NCI-H1092 (cell line): ENCODE measurements around the gene TACC2.
"Not testable (repeated sequence)": the region's sequence is repeated elsewhere in the genome, so short reads cannot be mapped to it uniquely, and the experiment has no call there.

Source experiments
- DNase-seq: peaks from one replicate; lab custom pipeline; 2025; lab: John Stamatoyannopoulos, UW

Gene TACC2

GRCh38 chr10:122190176-122190943, 201.4 kb downstream of the TACC2 start:
- no peak for DNase-seq

DNA sequence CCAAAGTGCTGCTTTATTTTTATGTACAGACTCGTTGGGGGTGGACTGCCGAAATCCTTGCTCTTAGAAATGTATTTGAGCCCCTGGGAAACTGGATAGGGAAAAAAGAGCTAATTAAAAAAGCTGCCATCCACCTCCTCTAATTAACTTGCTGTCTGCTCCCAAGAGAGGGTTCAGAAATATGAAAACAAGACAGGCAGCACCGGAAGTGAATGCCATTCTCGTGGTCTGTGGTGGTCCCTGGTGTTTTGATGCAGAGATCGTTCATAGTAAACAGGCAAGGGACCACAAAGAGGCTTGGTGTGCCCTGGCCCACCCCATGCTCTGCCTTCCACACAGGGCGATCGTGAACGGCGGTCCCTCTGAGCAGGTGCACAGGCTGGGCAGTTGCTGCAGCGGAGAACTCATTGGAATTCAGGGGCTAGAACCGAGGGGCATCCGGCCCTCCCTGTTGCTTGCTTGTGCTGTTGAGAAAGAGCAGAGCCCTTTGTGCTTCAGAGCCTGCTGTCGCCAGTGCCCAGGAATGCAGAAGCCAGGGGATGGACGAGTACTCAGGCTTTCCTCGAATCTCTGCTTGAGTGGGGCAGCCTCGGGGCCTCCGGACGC, 203.1 kb downstream of the TACC2 start:
- DNase-seq: no peak

- no peak for DNase-seq
These were observed 205.3 kb downstream of the TACC2 start for GRCh38 chr10:122194251-122194650.

GRCh38 chr10:122196218-122196617, 207.3 kb downstream of the TACC2 start:
- no peak for DNase-seq

DNA sequence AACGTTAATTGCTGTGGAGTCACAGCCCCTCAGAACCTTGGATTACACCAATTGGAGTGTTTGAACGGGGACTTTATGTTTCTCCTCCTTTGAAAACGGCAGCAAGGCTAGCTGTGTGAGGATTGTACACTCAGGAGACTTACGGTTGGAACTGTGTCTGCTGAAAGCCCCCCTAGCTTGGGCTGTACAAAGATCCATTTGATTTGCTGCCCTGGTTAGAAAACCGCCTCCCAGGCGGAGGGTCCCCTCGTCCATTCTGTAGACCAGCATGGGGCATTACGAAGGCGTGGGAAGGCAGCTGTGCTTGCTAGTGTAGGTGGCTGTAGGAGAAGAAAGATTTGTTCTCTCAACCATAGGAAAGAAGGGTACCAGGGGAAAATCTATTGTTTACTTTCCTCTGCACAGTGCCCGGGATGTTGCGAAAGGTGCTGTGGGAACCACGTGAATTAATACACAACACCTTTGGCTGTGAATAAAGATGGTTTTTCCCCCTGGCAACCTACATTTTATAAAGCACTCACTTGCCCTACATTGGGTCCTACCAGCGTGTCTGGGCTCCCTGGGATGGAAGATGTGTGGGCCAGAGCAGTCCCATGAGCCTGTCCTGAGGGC, 208.8 kb downstream of the TACC2 start:
- no peak for DNase-seq

DNA sequence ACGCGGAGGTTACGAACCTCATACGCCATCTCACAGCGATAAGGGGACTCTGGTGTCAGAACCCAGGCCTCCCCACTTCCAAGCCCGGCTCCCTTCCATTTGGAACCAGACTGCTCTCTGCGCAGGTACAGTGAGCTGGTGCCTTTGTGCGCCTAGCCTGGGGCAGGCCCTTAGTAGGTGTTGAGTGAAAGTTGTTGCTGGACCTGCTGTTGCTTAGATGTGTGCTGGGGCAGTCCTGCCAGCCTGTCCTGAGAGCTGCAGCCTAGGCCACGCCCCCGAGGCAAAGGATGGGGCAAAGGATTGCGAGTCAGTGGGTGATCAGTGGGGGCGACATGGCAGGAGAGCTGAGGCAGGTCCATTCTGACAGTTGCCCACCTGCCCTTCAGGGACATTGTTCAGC, 209.7 kb downstream of the TACC2 start:
- DNase-seq: no peak

GRCh38 chr10:122199070-122199469, 210.1 kb downstream of the TACC2 start:
- no peak for DNase-seq

DNA sequence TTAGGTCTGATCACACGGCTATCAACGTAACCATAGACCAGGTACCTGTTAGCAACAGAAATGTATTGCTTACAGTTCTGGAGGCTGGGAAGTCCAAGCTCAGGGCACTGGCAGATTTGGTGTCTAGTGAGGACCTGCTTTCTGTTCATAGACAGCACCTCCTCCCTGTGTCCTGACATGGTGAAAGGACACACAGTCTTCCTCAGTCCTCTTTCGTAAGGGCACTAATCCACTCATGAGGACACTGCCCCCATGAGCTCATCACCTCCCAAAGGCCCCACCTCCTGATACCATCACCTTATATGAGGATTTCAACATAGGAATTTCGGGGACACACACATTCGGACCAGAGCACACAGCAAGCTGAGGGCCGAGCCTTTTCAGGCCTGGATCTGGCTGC, 210.7 kb downstream of the TACC2 start:
- DNase-seq: no peak

DNA sequence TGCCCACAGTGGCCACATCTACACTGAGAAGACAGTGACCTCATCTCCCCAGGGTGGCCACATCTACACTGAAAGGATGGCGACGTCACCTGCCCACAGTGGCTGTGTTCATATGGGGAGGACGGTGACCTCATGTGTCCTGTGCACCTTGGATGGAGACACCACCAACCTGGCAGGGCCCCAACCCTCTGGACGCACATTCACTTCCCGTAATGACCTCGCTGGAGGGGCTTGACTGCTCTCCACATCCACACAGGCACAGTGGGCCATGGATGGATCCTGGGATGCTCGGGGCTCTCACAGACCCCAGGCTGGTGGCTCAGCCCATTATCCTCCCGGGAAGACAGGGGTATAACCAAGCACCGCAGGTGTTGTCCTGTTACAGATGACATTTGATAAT, 212.4 kb downstream of the TACC2 start:
- DNase-seq: no peak

DNA sequence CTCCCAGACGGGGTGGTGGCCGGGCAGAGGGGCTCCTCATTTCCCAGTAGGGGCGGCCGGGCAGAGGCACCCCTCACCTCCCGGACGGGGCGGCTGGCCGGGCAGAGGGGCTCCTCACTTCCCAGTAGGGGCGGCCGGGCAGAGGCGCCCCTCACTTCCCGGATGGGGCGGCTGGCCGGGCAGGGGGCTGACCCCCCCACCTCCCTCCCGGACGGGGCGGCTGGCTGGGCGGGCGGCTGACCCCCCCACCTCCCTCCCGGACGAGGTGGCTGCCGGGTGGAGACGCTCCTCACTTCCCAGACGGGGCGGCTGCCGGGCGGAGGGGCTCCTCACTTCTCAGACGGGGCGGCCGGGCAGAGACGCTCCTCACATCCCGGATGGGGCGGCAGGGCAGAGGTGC, 214.2 kb downstream of the TACC2 start:
- DNase-seq: not testable (repeated sequence)

DNA sequence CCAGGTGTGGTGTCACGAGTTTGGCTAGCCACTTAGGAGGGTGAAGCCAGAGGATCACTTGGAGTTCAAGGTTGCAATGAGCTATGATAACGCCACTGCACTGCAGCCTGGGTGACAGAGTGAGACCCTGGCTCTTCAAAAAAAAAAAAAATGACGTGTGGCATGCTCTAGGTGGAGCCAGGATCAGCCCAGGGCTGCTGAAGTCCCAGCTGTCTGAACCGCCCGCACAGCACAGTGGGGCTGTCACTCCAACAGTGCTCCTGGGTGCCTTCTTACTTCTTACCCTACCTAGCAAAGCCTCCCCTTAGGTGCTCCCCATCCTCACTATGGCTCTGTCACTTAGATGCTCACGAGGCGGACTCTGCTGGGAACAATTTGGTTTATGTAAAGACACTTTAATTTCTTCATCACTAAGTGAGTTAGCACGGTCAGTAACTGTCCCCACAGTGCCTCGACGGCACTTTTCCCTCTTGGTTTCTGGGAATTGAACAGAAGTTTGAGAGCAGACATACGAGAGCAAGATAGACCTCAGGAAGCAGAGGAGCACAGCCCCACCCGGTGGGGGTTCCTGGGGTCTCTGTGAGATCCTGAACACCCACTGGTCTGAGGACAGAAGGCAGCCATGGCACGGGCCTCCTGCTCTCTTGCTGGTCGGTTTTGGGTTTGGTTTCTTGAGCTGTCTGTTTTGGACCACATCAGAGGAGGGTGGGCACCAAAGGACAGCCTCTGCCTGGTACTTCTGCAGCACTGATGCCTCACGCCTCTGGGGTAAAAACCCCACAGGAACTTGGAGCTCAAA, 215.9 kb downstream of the TACC2 start:
- no peak for DNase-seq

- DNase-seq: no peak
These were observed 217.6 kb downstream of the TACC2 start for GRCh38 chr10:122206471-122207065.

- no peak for DNase-seq
These were observed 218.2 kb downstream of the TACC2 start for GRCh38 chr10:122207163-122207562.

DNA sequence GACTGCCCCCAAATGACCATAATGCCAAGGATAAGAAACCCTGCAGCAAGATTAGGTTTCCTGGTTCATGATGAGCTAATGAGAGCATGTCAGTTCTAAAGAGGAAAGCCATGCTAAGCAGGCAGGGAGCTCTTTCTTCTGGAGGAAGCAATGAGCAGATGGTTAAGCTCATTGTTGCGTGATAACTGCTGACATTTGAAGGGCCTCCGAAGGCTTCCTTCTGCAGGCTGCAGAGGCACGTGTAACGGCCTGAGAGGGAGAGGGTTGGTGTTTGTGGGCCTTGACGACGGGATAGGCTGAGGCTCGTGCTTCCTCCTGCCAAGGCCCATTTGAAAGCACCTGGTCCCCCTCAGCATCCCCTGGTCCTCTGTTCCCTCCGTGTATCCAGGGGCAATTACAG, 218.6 kb downstream of the TACC2 start:
- no peak for DNase-seq

DNA sequence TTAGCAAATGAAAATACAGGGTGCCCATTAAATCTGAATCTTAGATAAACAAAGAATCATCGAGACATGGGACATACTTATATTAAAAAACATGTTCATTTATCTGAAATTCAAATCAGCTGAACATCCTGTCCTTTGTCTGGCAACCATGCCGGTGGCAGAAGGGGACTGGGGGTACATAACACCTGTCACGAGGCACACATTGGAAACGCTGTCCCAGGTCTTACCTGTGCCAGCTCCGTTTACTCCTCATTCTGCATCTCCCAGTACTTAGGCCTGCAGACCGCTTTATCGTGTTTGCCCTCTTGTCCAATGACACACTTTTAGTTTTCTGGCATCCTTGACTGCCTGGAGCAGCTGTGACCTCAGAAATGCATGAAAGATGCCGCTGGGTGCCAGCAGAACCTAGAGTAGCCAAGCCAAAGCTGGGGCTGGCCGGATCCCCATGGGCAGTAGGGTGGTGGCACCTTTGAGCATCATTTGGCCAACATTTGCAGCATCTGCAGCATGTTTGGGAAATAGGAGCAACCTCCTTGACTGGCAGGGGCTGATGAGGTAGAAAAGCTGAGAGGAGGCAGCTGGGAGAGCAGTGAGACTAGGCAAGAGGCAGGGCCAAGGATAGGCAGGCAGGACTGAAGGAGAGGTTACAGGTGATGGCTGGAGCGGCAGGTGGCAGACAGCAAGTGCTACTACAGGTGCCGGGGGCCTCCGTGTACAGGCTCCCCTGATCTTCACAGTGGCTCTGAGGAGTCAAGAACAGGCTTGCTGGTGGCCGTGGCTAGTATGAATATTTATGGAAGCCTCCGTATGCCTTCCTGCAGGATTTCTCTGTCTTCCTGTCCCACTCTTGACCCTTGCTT, 219.8 kb downstream of the TACC2 start:
- DNase-seq: no peak

DNA sequence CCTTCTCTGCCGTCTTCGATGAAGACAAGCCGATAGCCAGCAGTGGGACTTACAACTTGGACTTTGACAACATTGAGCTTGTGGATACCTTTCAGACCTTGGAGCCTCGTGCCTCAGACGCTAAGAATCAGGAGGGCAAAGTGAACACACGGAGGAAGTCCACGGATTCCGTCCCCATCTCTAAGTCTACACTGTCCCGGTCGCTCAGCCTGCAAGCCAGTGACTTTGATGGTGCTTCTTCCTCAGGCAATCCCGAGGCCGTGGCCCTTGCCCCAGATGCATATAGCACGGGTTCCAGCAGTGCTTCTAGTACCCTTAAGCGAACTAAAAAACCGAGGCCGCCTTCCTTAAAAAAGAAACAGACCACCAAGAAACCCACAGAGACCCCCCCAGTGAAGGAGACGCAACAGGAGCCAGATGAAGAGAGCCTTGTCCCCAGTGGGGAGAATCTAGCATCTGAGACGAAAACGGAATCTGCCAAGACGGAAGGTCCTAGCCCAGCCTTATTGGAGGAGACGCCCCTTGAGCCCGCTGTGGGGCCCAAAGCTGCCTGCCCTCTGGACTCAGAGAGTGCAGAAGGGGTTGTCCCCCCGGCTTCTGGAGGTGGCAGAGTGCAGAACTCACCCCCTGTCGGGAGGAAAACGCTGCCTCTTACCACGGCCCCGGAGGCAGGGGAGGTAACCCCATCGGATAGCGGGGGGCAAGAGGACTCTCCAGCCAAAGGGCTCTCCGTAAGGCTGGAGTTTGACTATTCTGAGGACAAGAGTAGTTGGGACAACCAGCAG, 221.7 kb downstream of the TACC2 start:
- no peak for DNase-seq

DNA sequence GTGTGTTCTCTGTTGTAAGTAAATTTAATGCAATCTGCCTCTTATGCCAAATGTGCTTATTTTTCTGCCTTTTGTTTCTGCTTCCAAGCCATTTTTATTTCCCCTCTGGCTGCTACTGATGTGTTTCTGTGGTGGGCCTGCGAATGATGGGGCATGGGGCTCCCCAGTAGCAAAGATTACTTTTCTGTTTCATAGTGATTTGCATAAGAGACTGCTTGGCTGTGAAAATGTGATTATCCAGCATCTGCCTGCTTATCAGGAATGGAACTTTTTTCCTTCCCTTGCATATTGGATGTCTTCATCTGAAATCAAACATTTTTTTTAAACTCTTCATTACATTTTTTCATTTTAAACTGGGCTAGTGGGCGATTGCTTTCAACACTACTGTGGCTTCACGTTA, 224.4 kb downstream of the TACC2 start:
- DNase-seq: no peak

DNA sequence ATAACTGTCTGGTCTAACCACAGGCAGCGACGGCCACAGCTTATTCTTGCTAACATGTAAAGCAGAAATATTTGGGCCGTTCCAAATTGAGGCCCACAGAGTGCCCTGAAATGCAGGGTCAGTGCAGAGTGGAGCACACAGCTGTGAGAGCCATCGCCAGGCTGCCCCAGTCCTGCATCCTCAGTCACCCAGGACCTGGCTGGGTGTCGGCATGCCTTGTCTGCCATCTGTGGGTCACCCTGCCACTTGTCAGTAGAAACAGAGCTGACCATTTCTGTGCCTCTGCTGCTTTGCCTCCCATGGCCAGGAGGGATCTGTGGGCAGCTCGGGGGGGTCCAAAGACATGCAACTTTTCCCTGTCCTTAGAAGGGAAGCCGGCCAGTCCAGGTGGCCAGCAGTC, 224.8 kb downstream of the TACC2 start:
- DNase-seq: no peak

GRCh38 chr10:122216047-122216446, 227.1 kb downstream of the TACC2 start:
- no peak for DNase-seq

- no peak for DNase-seq
These were observed 230.4 kb downstream of the TACC2 start for GRCh38 chr10:122219340-122219739.
